Fibroblast of lung (primary cell): ENCODE measurements around the gene RHOD. TPM values are rescaled to one million over a fixed set of nuclear protein-coding genes. Genes with fewer than 3 reads are reported as not detected.
A peak's percentile ranks its signal among the peaks of the same experiment; 100 is the strongest.

Experiments
- DNase-seq, 2 donors: peaks; one replicate each; pipeline versions ENCODE4 v3.0.0 to v3.0.0-alpha.2; 2010; ENCODE audit warnings: low read depth in 2 of 2
- H2AFZ ChIP-seq: 2 replicates; pipeline ENCODE4 v1.5.1; 2012; ENCODE audit warnings: low read length, control low read depth, inconsistent platforms
- H3K27ac ChIP-seq: 2 replicates; pipeline ENCODE4 v1.5.1; 2011; ENCODE audit warnings: low read length, control low read depth; ENCODE audit not compliant: insufficient read depth
- H3K27me3 ChIP-seq: 2 replicates; pipeline ENCODE4 v1.5.1; 2011; ENCODE audit warnings: mild to moderate bottlenecking, low read length; ENCODE audit not compliant: control insufficient read depth, insufficient read depth
- H3K36me3 ChIP-seq: 2 replicates; pipeline ENCODE4 v1.5.1; 2011; ENCODE audit warnings: low read length; ENCODE audit not compliant: control insufficient read depth, insufficient read depth
- H3K4me1 ChIP-seq: 2 replicates; pipeline ENCODE4 v1.5.1; 2011; ENCODE audit warnings: low read length; ENCODE audit not compliant: control insufficient read depth, insufficient read depth; ENCODE audit errors: extremely low read depth
- H3K4me2 ChIP-seq: 2 replicates; pipeline ENCODE4 v1.5.1; 2011; ENCODE audit warnings: low read length, control low read depth; ENCODE audit not compliant: insufficient read depth; ENCODE audit errors: extremely low read depth
- H3K4me3 ChIP-seq, 4 experiments: fragments of 200-600 bp in 1 of 4; sonication (generic) in 1 of 4; replicated peaks in 1 of 4; 2 replicates each; pipeline ENCODE4 v1.5.1; 2011 to 2016; ENCODE audit warnings: low read length in 4 of 4, low read depth in 3 of 4, mild to moderate bottlenecking in 3 of 4, control low read depth in 2 of 4, inconsistent platforms in 1 of 4, mixed read lengths in 1 of 4; ENCODE audit not compliant: insufficient read depth in 1 of 4; ENCODE audit errors: control extremely low read depth in 1 of 4
- H3K79me2 ChIP-seq: 2 replicates; pipeline ENCODE4 v1.5.1; 2012; ENCODE audit warnings: mild to moderate bottlenecking, low read length, inconsistent platforms; ENCODE audit not compliant: control insufficient read depth, insufficient read depth
- H3K9ac ChIP-seq: 2 replicates; pipeline ENCODE4 v1.5.1; 2011; ENCODE audit warnings: mild to moderate bottlenecking, low read length, control low read depth; ENCODE audit not compliant: insufficient read depth
- H3K9me3 ChIP-seq: 2 replicates; pipeline ENCODE4 v1.5.1; 2012; ENCODE audit warnings: low read depth, low read length; ENCODE audit not compliant: control insufficient read depth, insufficient read depth
- H4K20me1 ChIP-seq: 2 replicates; pipeline ENCODE4 v1.5.1; 2011; ENCODE audit warnings: low read length; ENCODE audit not compliant: control insufficient read depth, insufficient read depth; ENCODE audit errors: extremely low read depth
- EZH2 ChIP-seq: IDR thresholded peaks from 2 replicates; pipeline ENCODE4 v1.5.1; 2012; ENCODE audit warnings: low read length, control low read depth, mild to moderate bottlenecking; ENCODE audit errors: missing control alignments
- polyA plus RNA-seq, 2 donors: library from polyadenylated mRNA; depleted of rRNA in 1 of 2; stranded (reverse) in 1 of 2; unstranded in 1 of 2; fragments of >200 nt; gene quantifications; 2 replicates each; pipeline ENCODE4 v1.2.1, GENCODE V29; 2011 to 2012; ENCODE audit warnings: missing spikeins in 1 of 2
- total RNA-seq: library from RNA; depleted of rRNA; stranded (reverse); fragments of >200 nt; gene quantifications from 2 replicates; pipeline ENCODE4 v1.2.1, GENCODE V29; 2014
- TF ChIP-seq, protein P1 (sequence below), 2 donors: IDR thresholded peaks in 1 of 2; conservative IDR thresholded peaks in 1 of 2; 1 replicate in 1 of 2; 2 replicates in 1 of 2; pipeline ENCODE4 v1.5.1; 2011 to 2012; ENCODE audit warnings: low read length in 2 of 2, control low read depth in 1 of 2, inconsistent platforms in 1 of 2, low read depth in 1 of 2, mild to moderate bottlenecking in 1 of 2

RHOD gene
- total and polyA plus RNA-seq, 2 donors (not counting 1 experiment from before 2014, with no cell fraction given) = 4.7 to 12.9 TPM

- Histone ChIP-seq H3K9ac (no peak overlapping the region), H3K27ac (no peak overlapping the region), H3K4me3 (peak overlapping the region; percentile 13 to 66 (median 49)), H4K20me1 (no peaks in the 10 kb centered on the region), H3K27me3 (peaks cover 3% of the 10 kb centered on the region), H3K4me1 (peaks cover 7% of the 10 kb centered on the region), H3K79me2 (no peaks in the 10 kb centered on the region), H3K36me3 (no peaks in the 10 kb centered on the region), H3K9me3 (no peaks in the 10 kb centered on the region), H3K4me2 (peak overlapping the region; percentile 79), H2AFZ (no peak overlapping the region)
- DNase-seq = peak in 1 of 2 donors; percentile 40
- TF ChIP-seq EZH2 = no peak
These were observed 835 bp upstream of the RHOD start for GRCh38 chr11:67055812-67056211.

- peak overlapping the region; percentile 13 to 66 (median 50) for H3K4me3 ChIP-seq
- H3K79me2 ChIP-seq = no peaks in the 10 kb centered on the region
- H4K20me1 ChIP-seq = no peaks in the 10 kb centered on the region
- peaks cover 7% of the 10 kb centered on the region for H3K4me1 ChIP-seq
- H3K9ac ChIP-seq = no peak overlapping the region
- H3K36me3 ChIP-seq = no peaks in the 10 kb centered on the region
- TF ChIP-seq EZH2 = no peak
- TF ChIP-seq, protein P1, sequence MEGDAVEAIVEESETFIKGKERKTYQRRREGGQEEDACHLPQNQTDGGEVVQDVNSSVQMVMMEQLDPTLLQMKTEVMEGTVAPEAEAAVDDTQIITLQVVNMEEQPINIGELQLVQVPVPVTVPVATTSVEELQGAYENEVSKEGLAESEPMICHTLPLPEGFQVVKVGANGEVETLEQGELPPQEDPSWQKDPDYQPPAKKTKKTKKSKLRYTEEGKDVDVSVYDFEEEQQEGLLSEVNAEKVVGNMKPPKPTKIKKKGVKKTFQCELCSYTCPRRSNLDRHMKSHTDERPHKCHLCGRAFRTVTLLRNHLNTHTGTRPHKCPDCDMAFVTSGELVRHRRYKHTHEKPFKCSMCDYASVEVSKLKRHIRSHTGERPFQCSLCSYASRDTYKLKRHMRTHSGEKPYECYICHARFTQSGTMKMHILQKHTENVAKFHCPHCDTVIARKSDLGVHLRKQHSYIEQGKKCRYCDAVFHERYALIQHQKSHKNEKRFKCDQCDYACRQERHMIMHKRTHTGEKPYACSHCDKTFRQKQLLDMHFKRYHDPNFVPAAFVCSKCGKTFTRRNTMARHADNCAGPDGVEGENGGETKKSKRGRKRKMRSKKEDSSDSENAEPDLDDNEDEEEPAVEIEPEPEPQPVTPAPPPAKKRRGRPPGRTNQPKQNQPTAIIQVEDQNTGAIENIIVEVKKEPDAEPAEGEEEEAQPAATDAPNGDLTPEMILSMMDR (conservative IDR thresholded peaks at IDR 0.05 in 1 of 2, IDR thresholded peaks at IDR 0.05 in 1 of 2; ENCODE audit: low read depth in 1 of 2, low read length in 2 of 2) = no peak
- H3K4me2 ChIP-seq = peak overlapping the region; percentile 66
- peaks cover 3% of the 10 kb centered on the region for H3K27me3 ChIP-seq
- H3K9me3 ChIP-seq = no peaks in the 10 kb centered on the region
- peak in 1 of 2 donors; percentile 27 for DNase-seq
- H2AFZ ChIP-seq = peak overlapping the region; percentile 30
- no peak overlapping the region for H3K27ac ChIP-seq
These were observed 592 bp downstream of the RHOD start for GRCh38 chr11:67057205-67057672.

DNA sequence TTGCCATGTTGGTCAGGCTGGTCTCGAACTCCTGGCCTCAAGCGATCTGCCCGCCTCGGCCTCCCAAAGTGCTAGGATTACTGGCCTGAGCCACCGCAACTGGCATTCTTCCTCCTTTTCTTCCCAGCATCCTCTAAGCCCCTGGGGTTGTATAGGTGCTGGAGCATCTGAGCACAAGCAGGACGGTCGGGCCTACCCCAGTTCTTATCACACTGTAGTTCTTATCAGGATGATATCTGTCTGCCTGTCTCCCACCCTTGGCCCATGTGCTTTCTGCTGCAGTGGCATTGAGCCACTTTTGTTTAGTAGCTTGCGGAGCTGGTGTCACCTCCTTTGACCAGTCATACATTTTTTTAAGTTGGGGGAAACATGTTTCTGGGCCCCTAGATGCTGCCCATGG is 1.9 kb downstream of the RHOD start:
- Histone ChIP-seq H3K36me3 (no peaks in the 10 kb centered on the region), H3K9ac (no peak overlapping the region), H3K9me3 (no peaks in the 10 kb centered on the region), H3K4me1 (peaks cover 7% of the 10 kb centered on the region), H3K4me3 (no peak overlapping the region), H3K79me2 (no peaks in the 10 kb centered on the region), H3K27me3 (no peaks in the 10 kb centered on the region), H4K20me1 (no peaks in the 10 kb centered on the region), H2AFZ (no peak overlapping the region), H3K27ac (no peak overlapping the region), H3K4me2 (no peak overlapping the region)
- TF ChIP-seq EZH2 = no peak
- TF ChIP-seq, protein P1 (conservative IDR thresholded peaks at IDR 0.05 in 1 of 2, IDR thresholded peaks at IDR 0.05 in 1 of 2; ENCODE audit: low read depth in 1 of 2, low read length in 2 of 2) = no peak
- no peak for DNase-seq
